Neural cell (in vitro differentiated cells): ENCODE data around the gene SPTBN1. TPM values are rescaled to one million over a fixed set of nuclear protein-coding genes. Genes with fewer than 3 reads are reported as not detected.

ENCODE experiments used
- H2AFZ ChIP-seq: fragments of 200-600, 300-800 bp; sonication (generic), shearing (Covaris generic); 2 replicates; pipeline ENCODE4 v1.6.0; 2014; ENCODE audit warnings: low read depth, mild to moderate bottlenecking, antibody characterized with exemption, low read length, moderate library complexity
- H3F3A ChIP-seq: fragments of 200-600 bp; shearing (Covaris generic); 2 replicates; pipeline ENCODE4 v1.6.1; 2016; ENCODE audit warnings: mild to moderate bottlenecking, moderate library complexity, mixed read lengths, antibody characterized with exemption, low read length; ENCODE audit not compliant: insufficient read depth, poor library complexity, severe bottlenecking
- H3K27ac ChIP-seq: fragments of 200-600, 300-800 bp; sonication (generic), shearing (Covaris generic); 2 replicates; pipeline ENCODE4 v1.5.1; 2014; ENCODE audit warnings: mild to moderate bottlenecking, low read length, moderate library complexity
- H3K27me3 ChIP-seq: fragments of 300-800, 200-600 bp; sonication (generic), shearing (Covaris generic); 2 replicates; pipeline ENCODE4 v1.6.0; 2014; ENCODE audit warnings: mild to moderate bottlenecking, low read depth, low read length, moderate library complexity; ENCODE audit not compliant: insufficient read depth
- H3K36me3 ChIP-seq: fragments of 300-800, 200-600 bp; sonication (generic), shearing (Covaris generic); 2 replicates; pipeline ENCODE4 v1.5.1; 2014; ENCODE audit warnings: mild to moderate bottlenecking, antibody characterized with exemption, low read length, moderate library complexity; ENCODE audit not compliant: insufficient read depth
- H3K4me2 ChIP-seq: fragments of 300-800, 200-600 bp; sonication (generic), shearing (Covaris generic); 2 replicates; pipeline ENCODE4 v1.6.0; 2014; ENCODE audit warnings: mild to moderate bottlenecking, low read length
- H3K4me3 ChIP-seq: fragments of 300-800, 200-600 bp; sonication (generic), shearing (Covaris generic); 2 replicates; pipeline ENCODE4 v1.5.1; 2014; ENCODE audit warnings: mild to moderate bottlenecking, low read length, moderate library complexity
- H3K79me2 ChIP-seq: fragments of 200-600 bp; shearing (Covaris generic); replicated peaks from 2 replicates; pipeline ENCODE4 v1.6.0; 2014; ENCODE audit warnings: mild to moderate bottlenecking, low read length, moderate library complexity; ENCODE audit not compliant: insufficient read depth
- H3K9ac ChIP-seq: fragments of 300-800, 200-600 bp; sonication (generic), shearing (Covaris generic); 2 replicates; pipeline ENCODE4 v1.6.1; 2016; ENCODE audit warnings: mild to moderate bottlenecking, low read length, mixed read lengths
- H3K9me2 ChIP-seq: fragments of 200-600 bp; shearing (Covaris generic); 2 replicates; pipeline ENCODE4 v1.6.1; 2016; ENCODE audit warnings: mild to moderate bottlenecking, low read length, mixed read lengths; ENCODE audit not compliant: insufficient read depth
- H3K9me3 ChIP-seq: fragments of 200-600, 300-800 bp; sonication (generic), shearing (Covaris generic); 2 replicates; pipeline ENCODE4 v1.6.1; 2016; ENCODE audit warnings: mild to moderate bottlenecking, mixed run types, low read length, moderate library complexity, mixed read lengths
- H4K20me1 ChIP-seq: fragments of 200-600 bp; shearing (Covaris generic); 2 replicates; pipeline ENCODE4 v1.6.1; 2016; ENCODE audit warnings: mild to moderate bottlenecking, mixed run types; ENCODE audit not compliant: insufficient read depth
- CTCF ChIP-seq: fragments of 450-650 bp; IDR thresholded peaks from 2 replicates; pipeline ENCODE4 v1.5.1; 2014; ENCODE audit warnings: antibody characterized with exemption, mild to moderate bottlenecking, moderate library complexity; ENCODE audit not compliant: poor library complexity, severe bottlenecking
- EP300 ChIP-seq: fragments of 450-650 bp; conservative IDR thresholded peaks from 2 replicates; pipeline ENCODE4 v1.6.1; 2014; ENCODE audit warnings: antibody characterized with exemption, mild to moderate bottlenecking, moderate library complexity; ENCODE audit not compliant: poor library complexity, severe bottlenecking
- EZH2 ChIP-seq: fragments of 200-600, 300-800 bp; shearing (Covaris generic), sonication (generic); IDR thresholded peaks from 2 replicates; pipeline ENCODE4 v1.6.1; 2014; ENCODE audit warnings: antibody characterized with exemption, low read length, borderline replicate concordance, mild to moderate bottlenecking; ENCODE audit not compliant: insufficient read depth, poor library complexity, severe bottlenecking
- MXI1 ChIP-seq: fragments of 450-650 bp; conservative IDR thresholded peaks from 2 replicates; pipeline ENCODE4 v1.6.1; 2014; ENCODE audit warnings: antibody characterized with exemption, mild to moderate bottlenecking; ENCODE audit not compliant: poor library complexity, severe bottlenecking
- POLR2AphosphoS5 ChIP-seq: IDR thresholded peaks from 2 replicates; pipeline ENCODE4 v1.6.1; 2012
- RAD21 ChIP-seq: fragments of 450-650 bp; conservative IDR thresholded peaks from 2 replicates; pipeline ENCODE4 v1.6.1; 2014; ENCODE audit warnings: antibody characterized with exemption, mild to moderate bottlenecking, moderate library complexity
- SMC3 ChIP-seq: fragments of 450-650 bp; conservative IDR thresholded peaks from 2 replicates; pipeline ENCODE4 v1.6.1; 2014; ENCODE audit warnings: antibody characterized with exemption, mild to moderate bottlenecking, moderate library complexity; ENCODE audit not compliant: poor library complexity
- TAF1 ChIP-seq: IDR thresholded peaks from 2 replicates; pipeline ENCODE4 v1.6.1; 2012; ENCODE audit warnings: low read depth
- polyA plus RNA-seq: library from polyadenylated mRNA; depleted of rRNA; stranded (reverse); fragments of >200 nt; gene quantifications from 2 replicates; pipeline ENCODE4 v1.2.3, GENCODE V29; 2014
- TF ChIP-seq, protein P1 (sequence below): IDR thresholded peaks from 2 replicates; pipeline ENCODE4 v1.6.1; 2012; ENCODE audit warnings: borderline replicate concordance

SPTBN1 gene
- polyA plus RNA-seq, 1 donor from 2014 or later: 92.1 TPM

GRCh38 chr2:54555318-54555837 lies 99.3 kb downstream of the SPTBN1 start:
- Histone ChIP-seq H3K9ac (no peak overlapping the region), H3K27me3 (no peaks in the 10 kb centered on the region), H3K9me3 (no peaks in the 10 kb centered on the region), H3K27ac (no peak overlapping the region), H3K9me2 (no peaks in the 10 kb centered on the region), H3K36me3 (no peaks in the 10 kb centered on the region), H3K4me3 (no peak overlapping the region), H3K79me2 (peaks cover 5% of the 10 kb centered on the region), H4K20me1 (no peaks in the 10 kb centered on the region), H2AFZ (no peak overlapping the region), H3K4me2 (no peak overlapping the region), H3F3A (peaks cover 10% of the 10 kb centered on the region)
- no peak for TF ChIP-seq EP300
- TF ChIP-seq SMC3: no peak
- TF ChIP-seq, protein P1, sequence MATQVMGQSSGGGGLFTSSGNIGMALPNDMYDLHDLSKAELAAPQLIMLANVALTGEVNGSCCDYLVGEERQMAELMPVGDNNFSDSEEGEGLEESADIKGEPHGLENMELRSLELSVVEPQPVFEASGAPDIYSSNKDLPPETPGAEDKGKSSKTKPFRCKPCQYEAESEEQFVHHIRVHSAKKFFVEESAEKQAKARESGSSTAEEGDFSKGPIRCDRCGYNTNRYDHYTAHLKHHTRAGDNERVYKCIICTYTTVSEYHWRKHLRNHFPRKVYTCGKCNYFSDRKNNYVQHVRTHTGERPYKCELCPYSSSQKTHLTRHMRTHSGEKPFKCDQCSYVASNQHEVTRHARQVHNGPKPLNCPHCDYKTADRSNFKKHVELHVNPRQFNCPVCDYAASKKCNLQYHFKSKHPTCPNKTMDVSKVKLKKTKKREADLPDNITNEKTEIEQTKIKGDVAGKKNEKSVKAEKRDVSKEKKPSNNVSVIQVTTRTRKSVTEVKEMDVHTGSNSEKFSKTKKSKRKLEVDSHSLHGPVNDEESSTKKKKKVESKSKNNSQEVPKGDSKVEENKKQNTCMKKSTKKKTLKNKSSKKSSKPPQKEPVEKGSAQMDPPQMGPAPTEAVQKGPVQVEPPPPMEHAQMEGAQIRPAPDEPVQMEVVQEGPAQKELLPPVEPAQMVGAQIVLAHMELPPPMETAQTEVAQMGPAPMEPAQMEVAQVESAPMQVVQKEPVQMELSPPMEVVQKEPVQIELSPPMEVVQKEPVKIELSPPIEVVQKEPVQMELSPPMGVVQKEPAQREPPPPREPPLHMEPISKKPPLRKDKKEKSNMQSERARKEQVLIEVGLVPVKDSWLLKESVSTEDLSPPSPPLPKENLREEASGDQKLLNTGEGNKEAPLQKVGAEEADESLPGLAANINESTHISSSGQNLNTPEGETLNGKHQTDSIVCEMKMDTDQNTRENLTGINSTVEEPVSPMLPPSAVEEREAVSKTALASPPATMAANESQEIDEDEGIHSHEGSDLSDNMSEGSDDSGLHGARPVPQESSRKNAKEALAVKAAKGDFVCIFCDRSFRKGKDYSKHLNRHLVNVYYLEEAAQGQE: no peak
- no peak for TF ChIP-seq EZH2
- no peak for TF ChIP-seq CTCF
- TF ChIP-seq RAD21: no peak
- no peak for TF ChIP-seq POLR2AphosphoS5
- no peak for TF ChIP-seq TAF1
- no peak for TF ChIP-seq MXI1

GRCh38 chr2:54556621-54557121 lies 100.5 kb downstream of the SPTBN1 start:
- Histone ChIP-seq H3F3A (peaks cover 10% of the 10 kb centered on the region), H4K20me1 (no peaks in the 10 kb centered on the region), H3K27me3 (no peaks in the 10 kb centered on the region), H3K27ac (no peak overlapping the region), H3K4me2 (no peak overlapping the region), H3K79me2 (peaks cover 9% of the 10 kb centered on the region), H2AFZ (no peak overlapping the region), H3K9me3 (no peaks in the 10 kb centered on the region), H3K36me3 (no peaks in the 10 kb centered on the region), H3K9me2 (no peaks in the 10 kb centered on the region), H3K9ac (no peak overlapping the region), H3K4me3 (peak overlapping the region; percentile 88)
- TF ChIP-seq SMC3 (no peak), RAD21 (no peak), EZH2 (no peak), MXI1 (no peak), EP300 (no peak), CTCF (no peak), TAF1 (no peak), POLR2AphosphoS5 (no peak)
- TF ChIP-seq, protein P1: no peak
